Prostate gland (tissue), 2 donors: ENCODE results near the gene CARD9. TPM values are rescaled to one million over a fixed set of nuclear protein-coding genes. Genes with fewer than 3 reads are reported as not detected.
"Not testable (repeated sequence)": the region's sequence is repeated elsewhere in the genome, so short reads cannot be mapped to it uniquely, and the experiment has no call there.

ENCODE experiments used
- DNase-seq: peaks from one replicate; pipeline ENCODE4 v3.0.0-alpha.2; 2019; ENCODE audit warnings: low spot score
- H3K27ac ChIP-seq, 2 donors: fragments of 200-600 bp; sonication (generic); 2 replicates each; pipeline ENCODE4 v1.5.1; 2017 to 2019
- H3K27me3 ChIP-seq: fragments of 200-600 bp; sonication (generic); replicated peaks from 2 replicates; pipeline ENCODE4 v1.5.1; 2019; ENCODE audit not compliant: insufficient read depth
- H3K36me3 ChIP-seq, 2 donors: fragments of 200-600 bp; sonication (generic); 1 replicate in 1 of 2; 2 replicates in 1 of 2; pipeline versions ENCODE4 v1.5.1 to v1.8.1; 2017 to 2019
- H3K4me1 ChIP-seq: fragments of 200-600 bp; sonication (generic); replicated peaks from 2 replicates; pipeline ENCODE4 v1.5.1; 2019
- H3K4me3 ChIP-seq, 2 donors: fragments of 200-600 bp; sonication (generic); 2 replicates each; pipeline ENCODE4 v1.5.1; 2017 to 2019
- H3K9me3 ChIP-seq: fragments of 200-600 bp; sonication (generic); 2 replicates; pipeline ENCODE4 v1.5.1; 2017
- CTCF ChIP-seq, 4 experiments: fragments of 200-600 bp in 2 of 4; fragments of 450-650 bp in 2 of 4; sonication (generic) in 2 of 4; IDR thresholded peaks; 1 replicate in 3 of 4; 2 replicates in 1 of 4; pipeline ENCODE4 v1.5.1; 2016 to 2019; ENCODE audit warnings: antibody characterized with exemption in 4 of 4, mild to moderate bottlenecking in 2 of 4, moderate library complexity in 2 of 4
- POLR2A ChIP-seq: fragments of 450-650 bp; IDR thresholded peaks from one replicate; pipeline ENCODE4 v1.6.1; 2016; ENCODE audit warnings: antibody characterized with exemption, mild to moderate bottlenecking
- POLR2AphosphoS5 ChIP-seq: sonication (generic); formaldehyde crosslinking; IDR thresholded peaks from one replicate; pipeline ENCODE4 v1.6.1; 2017; ENCODE audit warnings: antibody characterized with exemption
- WGBS: methylation state at CpG from one replicate; pipeline ENCODE4 v1.1.5; 2018; 5-methylcytosine and 5-hydroxymethylcytosine counted together
- intact Hi-C: fragments of 100-400 bp; cut with DNase I; formaldehyde crosslinking; loops from one replicate; pipeline ENCODE4 v1.14.2; 2022
- total RNA-seq, 2 donors: library from RNA; depleted of rRNA; stranded (reverse); fragments of >200 nt; gene quantifications; one replicate each; pipeline ENCODE4 v1.1.0, GENCODE V29; 2016

CARD9 gene
- total RNA-seq, 2 donors from 2014 or later = 1.5 to 3.4 TPM

- 91% methylated on average over 13 of the region's 13 CpGs for WGBS
- Histone ChIP-seq H3K9me3 (no peaks in the 10 kb centered on the region), H3K27ac (peak overlapping the region; percentile 75 to 78), H3K4me1 (peaks cover 14% of the 10 kb centered on the region), H3K27me3 (no peaks in the 10 kb centered on the region), H3K4me3 (no peak overlapping the region), H3K36me3 (no peaks in the 10 kb centered on the region)
- intact Hi-C loops = no loop called here
- DNase-seq = no peak
- TF ChIP-seq CTCF (IDR thresholded peaks at IDR 0.05) (no peak), POLR2A (no peak), POLR2AphosphoS5 (no peak)
Measured at GRCh38 chr9:136325358-136325757, 48.1 kb downstream of the CARD9 start.

DNA sequence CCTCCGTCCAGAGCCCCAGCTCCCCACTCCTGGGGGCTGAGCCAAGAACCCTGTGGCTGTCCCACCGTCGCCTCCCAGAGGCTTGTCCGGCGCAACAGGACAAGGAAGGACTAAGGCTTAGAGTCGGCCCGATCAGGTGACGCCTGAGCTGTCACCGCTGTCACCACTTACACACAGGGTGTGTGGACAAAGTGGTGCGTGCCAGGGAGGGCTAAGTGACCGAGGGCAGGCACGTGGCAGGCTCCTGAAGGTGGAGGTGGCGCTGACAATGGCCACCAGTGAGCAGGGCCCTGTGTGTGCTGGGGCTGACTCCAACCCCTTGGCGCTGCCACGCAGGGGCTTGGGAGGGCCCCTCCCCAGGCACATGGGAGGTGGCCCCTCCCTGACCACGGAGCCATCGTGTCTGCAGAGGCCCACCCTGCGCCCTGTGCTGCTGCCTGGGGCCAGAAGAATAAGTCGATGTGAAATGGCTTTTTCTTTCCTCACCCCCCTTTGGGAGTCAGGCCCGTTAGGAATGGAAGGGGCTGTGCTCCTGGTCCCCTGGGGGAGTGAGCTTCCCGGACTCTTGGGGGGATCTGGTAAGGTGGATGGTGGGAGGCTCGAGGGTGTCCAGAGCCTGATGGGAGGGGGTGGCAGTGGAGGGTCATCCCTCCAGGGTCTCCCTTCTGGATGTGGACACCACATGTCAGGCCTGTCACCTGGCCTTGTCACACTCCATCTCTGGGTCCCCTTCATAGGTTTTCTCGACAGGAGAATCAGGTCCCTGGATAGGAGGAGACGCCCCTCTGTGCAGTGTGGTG, 48.8 kb downstream of the CARD9 start:
- TF ChIP-seq POLR2A = no peak
- TF ChIP-seq POLR2AphosphoS5 = no peak
- no peak for TF ChIP-seq CTCF (IDR thresholded peaks at IDR 0.05)
- Histone ChIP-seq H3K27ac (peak overlapping the region in 1 of 2 donors; percentile 78), H3K9me3 (no peaks in the 10 kb centered on the region), H3K36me3 (no peaks in the 10 kb centered on the region), H3K4me1 (peaks cover 14% of the 10 kb centered on the region), H3K27me3 (no peaks in the 10 kb centered on the region), H3K4me3 (no peak overlapping the region)
- intact Hi-C loops = no loop called here
- WGBS = 68% methylated on average over 15 of the region's 24 CpGs
- DNase-seq = no peak

DNA sequence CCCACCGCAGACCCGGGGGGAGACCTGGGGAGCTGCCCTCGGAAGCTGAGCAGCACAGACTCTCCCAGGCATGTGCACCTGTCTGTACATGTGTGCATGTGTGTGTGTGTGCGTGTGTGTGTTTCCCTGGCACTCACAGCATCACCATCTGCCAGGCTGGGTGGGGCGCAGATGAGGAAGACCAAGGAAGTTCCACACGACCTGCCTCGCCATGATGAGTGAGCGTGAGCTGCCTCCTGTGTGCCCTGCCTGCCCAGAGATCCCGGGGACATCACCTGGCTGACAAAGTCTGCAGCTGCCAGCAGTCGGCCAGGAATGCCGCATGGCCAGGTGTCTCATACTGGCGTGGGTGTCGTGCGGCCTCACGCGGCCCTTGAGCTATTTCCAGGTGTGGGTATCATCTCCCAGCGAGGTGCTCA, 50.1 kb downstream of the CARD9 start:
- H3K27ac ChIP-seq = no peak overlapping the region
- peak; percentile 24 for DNase-seq
- intact Hi-C loops = no loop called here
- no peaks in the 10 kb centered on the region for H3K27me3 ChIP-seq
- TF ChIP-seq CTCF (IDR thresholded peaks at IDR 0.05) (no peak), POLR2AphosphoS5 (no peak), POLR2A (no peak)
- H3K36me3 ChIP-seq = no peaks in the 10 kb centered on the region
- no peaks in the 10 kb centered on the region for H3K9me3 ChIP-seq
- H3K4me1 ChIP-seq = peaks cover 6% of the 10 kb centered on the region
- no peak overlapping the region for H3K4me3 ChIP-seq
- 41% methylated on average over 16 of the region's 17 CpGs for WGBS

- Histone ChIP-seq H3K27me3 (no peaks in the 10 kb centered on the region), H3K4me1 (peaks cover under 1% of the 10 kb centered on the region), H3K4me3 (no peak overlapping the region), H3K27ac (no peak overlapping the region), H3K36me3 (no peaks in the 10 kb centered on the region), H3K9me3 (no peaks in the 10 kb centered on the region)
- no peak for DNase-seq
- intact Hi-C loops = no loop called here
- 54% methylated on average over 20 of the region's 23 CpGs for WGBS
- no peak for TF ChIP-seq POLR2A
- no peak for TF ChIP-seq CTCF (IDR thresholded peaks at IDR 0.05)
- no peak for TF ChIP-seq POLR2AphosphoS5
Measured at GRCh38 chr9:136322756-136323330, 50.6 kb downstream of the CARD9 start.

DNA sequence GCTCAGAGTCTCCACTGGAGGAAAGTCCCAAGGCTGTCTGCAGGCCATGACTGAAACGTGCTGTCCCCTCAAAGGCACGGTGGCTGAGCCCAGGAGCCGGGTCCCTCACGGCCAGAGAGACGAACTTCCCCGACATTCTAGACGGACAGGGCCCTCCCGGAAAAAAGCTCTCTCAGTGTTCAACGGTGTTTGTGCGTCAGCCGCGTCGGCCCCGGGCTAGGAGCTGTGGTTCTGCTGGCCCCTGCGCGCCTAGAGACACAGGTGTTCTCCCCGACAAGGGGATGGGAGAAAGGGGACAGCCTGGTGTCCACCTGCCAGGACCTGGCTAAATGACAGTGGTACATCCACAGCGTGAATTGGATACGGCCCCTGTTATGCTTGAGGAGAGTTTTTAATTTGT, 51.9 kb downstream of the CARD9 start:
- no peaks in the 10 kb centered on the region for H3K4me1 ChIP-seq
- intact Hi-C loops = no loop called here
- H3K27me3 ChIP-seq = no peaks in the 10 kb centered on the region
- H3K36me3 ChIP-seq = no peaks in the 10 kb centered on the region
- no peaks in the 10 kb centered on the region for H3K9me3 ChIP-seq
- no peak overlapping the region for H3K4me3 ChIP-seq
- TF ChIP-seq CTCF (IDR thresholded peaks at IDR 0.05) (no peak), POLR2A (no peak), POLR2AphosphoS5 (no peak)
- 85% methylated on average over 19 of the region's 19 CpGs for WGBS
- H3K27ac ChIP-seq = no peak overlapping the region
- DNase-seq = no peak

GRCh38 chr9:136320972-136321371, 52.5 kb downstream of the CARD9 start:
- H3K36me3 ChIP-seq, H3K27me3 ChIP-seq, H3K4me3 ChIP-seq, H3K27ac ChIP-seq, H3K4me1 ChIP-seq, DNase-seq, intact Hi-C loops, H3K9me3 ChIP-seq: not testable (repeated sequence)

GRCh38 chr9:136319955-136320354, 53.5 kb downstream of the CARD9 start:
- H3K4me1 ChIP-seq, H3K27ac ChIP-seq, H3K4me3 ChIP-seq, DNase-seq, intact Hi-C loops, H3K9me3 ChIP-seq, H3K36me3 ChIP-seq, H3K27me3 ChIP-seq: not testable (repeated sequence)
- 90% methylated on average over 3 of the region's 3 CpGs for WGBS
